ENCODE results near the gene OTOS.

- no peak for TF ChIP-seq CTCF (conservative IDR thresholded peaks at IDR 0.05; ENCODE audit: low read depth, low read length)
- TF ChIP-seq EZH2 (IDR thresholded peaks at IDR 0.05; ENCODE audit: borderline replicate concordance, low read depth, low read length, poor library complexity, severe bottlenecking): no peak
Observed at GRCh38 chr2:240089306-240089705, 51.2 kb downstream of the OTOS start.

Measured in A673 (cell line).